ENCODE measurements around the gene PRSS37. TPM values are rescaled to one million over a fixed set of nuclear protein-coding genes. Genes with fewer than 3 reads are reported as not detected.
"Not testable (repeated sequence)": the region's sequence is repeated elsewhere in the genome, so short reads cannot be mapped to it uniquely, and the experiment has no call there.

The PRSS37 gene
- total RNA-seq, 1 donor from 2014 or later = not detected

GRCh38 chr7:141840708-141841107 lies 577 bp downstream of the PRSS37 start:
- H3K27me3 Mint-ChIP-seq (ENCODE audit: unreplicated experiment) = no peaks in the 10 kb centered on the region
- DNase-seq (ENCODE audit: extremely low spot score, unreplicated experiment) = no peak
- no peaks in the 10 kb centered on the region for H3K4me1 Mint-ChIP-seq (ENCODE audit: unreplicated experiment)
- no peaks in the 10 kb centered on the region for H3K36me3 Mint-ChIP-seq (ENCODE audit: unreplicated experiment)
- H3K4me3 Mint-ChIP-seq (ENCODE audit: unreplicated experiment) = no peak overlapping the region
- no peaks in the 10 kb centered on the region for H3K9me3 Mint-ChIP-seq (ENCODE audit: unreplicated experiment)
- no peak overlapping the region for H3K27ac Mint-ChIP-seq (ENCODE audit: unreplicated experiment)
- TF ChIP-seq CTCF (IDR thresholded peaks at IDR 0.05) = no peak

GRCh38 chr7:141839256-141839655 lies 2.0 kb downstream of the PRSS37 start:
- Mint-ChIP-seq H3K4me3 (ENCODE audit: unreplicated experiment) (no peak overlapping the region), H3K4me1 (ENCODE audit: unreplicated experiment) (no peaks in the 10 kb centered on the region), H3K27ac (ENCODE audit: unreplicated experiment) (no peak overlapping the region), H3K36me3 (ENCODE audit: unreplicated experiment) (no peaks in the 10 kb centered on the region), H3K27me3 (ENCODE audit: unreplicated experiment) (no peaks in the 10 kb centered on the region), H3K9me3 (ENCODE audit: unreplicated experiment) (no peaks in the 10 kb centered on the region)
- no peak for DNase-seq (ENCODE audit: extremely low spot score, unreplicated experiment)
- TF ChIP-seq CTCF (IDR thresholded peaks at IDR 0.05) = no peak

GRCh38 chr7:141838581-141838980 lies 2.7 kb downstream of the PRSS37 start:
- no peak overlapping the region for H3K27ac Mint-ChIP-seq (ENCODE audit: unreplicated experiment)
- H3K9me3 Mint-ChIP-seq (ENCODE audit: unreplicated experiment) = no peaks in the 10 kb centered on the region
- no peaks in the 10 kb centered on the region for H3K36me3 Mint-ChIP-seq (ENCODE audit: unreplicated experiment)
- TF ChIP-seq CTCF (IDR thresholded peaks at IDR 0.05) = no peak
- no peak for DNase-seq (ENCODE audit: extremely low spot score, unreplicated experiment)
- no peaks in the 10 kb centered on the region for H3K4me1 Mint-ChIP-seq (ENCODE audit: unreplicated experiment)
- H3K27me3 Mint-ChIP-seq (ENCODE audit: unreplicated experiment) = no peaks in the 10 kb centered on the region
- H3K4me3 Mint-ChIP-seq (ENCODE audit: unreplicated experiment) = no peak overlapping the region

GRCh38 chr7:141837683-141838082 lies 3.6 kb downstream of the PRSS37 start:
- no peaks in the 10 kb centered on the region for H3K4me1 Mint-ChIP-seq (ENCODE audit: unreplicated experiment)
- no peaks in the 10 kb centered on the region for H3K9me3 Mint-ChIP-seq (ENCODE audit: unreplicated experiment)
- no peaks in the 10 kb centered on the region for H3K27me3 Mint-ChIP-seq (ENCODE audit: unreplicated experiment)
- H3K27ac Mint-ChIP-seq (ENCODE audit: unreplicated experiment) = no peak overlapping the region
- no peak for DNase-seq (ENCODE audit: extremely low spot score, unreplicated experiment)
- no peaks in the 10 kb centered on the region for H3K36me3 Mint-ChIP-seq (ENCODE audit: unreplicated experiment)
- TF ChIP-seq CTCF (IDR thresholded peaks at IDR 0.05) = no peak
- no peak overlapping the region for H3K4me3 Mint-ChIP-seq (ENCODE audit: unreplicated experiment)

- not testable (repeated sequence) for H3K4me3 Mint-ChIP-seq (ENCODE audit: unreplicated experiment); DNase-seq (ENCODE audit: extremely low spot score, unreplicated experiment); H3K27me3 Mint-ChIP-seq (ENCODE audit: unreplicated experiment); H3K4me1 Mint-ChIP-seq (ENCODE audit: unreplicated experiment); H3K27ac Mint-ChIP-seq (ENCODE audit: unreplicated experiment); H3K36me3 Mint-ChIP-seq (ENCODE audit: unreplicated experiment)
- H3K9me3 Mint-ChIP-seq (ENCODE audit: unreplicated experiment) = peaks cover 53% of the 10 kb centered on the region
Measured at GRCh38 chr7:141822432-141822831, 18.9 kb downstream of the PRSS37 start.

- peaks cover 56% of the 10 kb centered on the region for H3K9me3 Mint-ChIP-seq (ENCODE audit: unreplicated experiment)
- H3K36me3 Mint-ChIP-seq (ENCODE audit: unreplicated experiment) = no peaks in the 10 kb centered on the region
- no peak overlapping the region for H3K27ac Mint-ChIP-seq (ENCODE audit: unreplicated experiment)
- no peak for DNase-seq (ENCODE audit: extremely low spot score, unreplicated experiment)
- no peaks in the 10 kb centered on the region for H3K27me3 Mint-ChIP-seq (ENCODE audit: unreplicated experiment)
- no peak for TF ChIP-seq CTCF (IDR thresholded peaks at IDR 0.05)
- no peaks in the 10 kb centered on the region for H3K4me1 Mint-ChIP-seq (ENCODE audit: unreplicated experiment)
- H3K4me3 Mint-ChIP-seq (ENCODE audit: unreplicated experiment) = no peak overlapping the region
Measured at GRCh38 chr7:141820067-141820466, 21.2 kb downstream of the PRSS37 start.
